ENCODE data around the gene EEPD1.
"Not testable (repeated sequence)": the region's sequence is repeated elsewhere in the genome, so short reads cannot be mapped to it uniquely, and the experiment has no call there.

EEPD1 gene

DNA sequence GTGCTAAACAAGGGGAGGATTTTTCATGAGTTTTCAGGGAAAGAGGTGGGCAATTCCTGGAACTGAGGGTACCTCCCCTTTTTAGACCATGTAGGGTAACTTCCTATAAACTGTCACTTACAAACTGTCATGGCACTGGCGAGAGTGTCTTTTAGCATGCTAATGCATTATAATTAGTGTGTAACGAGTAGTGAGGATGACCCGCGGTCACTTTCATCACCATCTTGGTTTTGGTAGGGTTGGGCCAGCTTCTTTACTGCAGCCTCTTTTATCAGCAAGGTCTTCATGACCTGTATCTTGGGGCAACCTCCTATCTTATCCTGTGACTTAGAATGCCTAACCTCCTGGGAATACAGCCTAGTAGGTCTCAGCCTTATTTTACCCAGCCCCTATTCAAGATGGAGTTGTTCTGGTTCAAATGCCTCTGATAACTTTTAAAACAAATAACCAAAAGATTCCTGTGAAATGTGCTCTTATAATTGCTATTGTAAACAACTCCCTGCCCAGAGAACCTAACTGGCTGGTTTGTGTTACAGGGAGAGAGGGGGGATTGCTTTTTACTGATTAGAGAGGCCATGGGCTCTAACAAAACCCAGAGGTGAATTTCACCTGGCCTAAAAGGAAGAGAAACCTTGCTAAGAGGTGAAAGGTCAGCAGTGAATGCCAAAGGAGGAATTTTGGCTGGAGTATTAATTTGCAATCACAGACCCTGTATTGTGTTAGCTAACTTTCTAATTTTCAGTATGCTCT lies 64.3 kb downstream of the EEPD1 start:
- no peak for FAIRE-seq

DNA sequence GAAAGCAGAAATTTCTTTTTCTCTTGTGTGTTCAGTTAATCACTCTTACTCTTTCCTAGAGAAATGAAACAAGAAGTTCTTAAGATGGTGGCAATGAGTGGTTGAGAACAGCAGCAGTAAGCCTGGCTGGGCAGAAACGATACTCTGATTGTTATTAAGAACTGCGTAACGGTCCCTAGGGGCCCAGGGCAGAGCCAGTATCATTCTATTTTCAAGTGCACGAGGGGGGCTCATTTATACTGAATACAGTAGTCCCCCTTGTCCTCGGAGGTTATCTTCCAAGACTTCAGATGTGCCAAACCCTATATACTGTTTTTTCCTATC lies 64.9 kb downstream of the EEPD1 start:
- FAIRE-seq: no peak

- no peak for FAIRE-seq
Measured at GRCh38 chr7:36219429-36219828, 66.4 kb downstream of the EEPD1 start.

GRCh38 chr7:36223851-36224250 lies 70.8 kb downstream of the EEPD1 start:
- no peak for FAIRE-seq

GRCh38 chr7:36224934-36225858 lies 72.1 kb downstream of the EEPD1 start:
- FAIRE-seq: no peak

GRCh38 chr7:36226151-36226550 lies 73.1 kb downstream of the EEPD1 start:
- no peak for FAIRE-seq

- FAIRE-seq: no peak
Measured at GRCh38 chr7:36227223-36227622, 74.2 kb downstream of the EEPD1 start.

GRCh38 chr7:36228039-36228438 lies 75.0 kb downstream of the EEPD1 start:
- no peak for FAIRE-seq

- FAIRE-seq: no peak
Measured at GRCh38 chr7:36231406-36231805, 78.4 kb downstream of the EEPD1 start.

DNA sequence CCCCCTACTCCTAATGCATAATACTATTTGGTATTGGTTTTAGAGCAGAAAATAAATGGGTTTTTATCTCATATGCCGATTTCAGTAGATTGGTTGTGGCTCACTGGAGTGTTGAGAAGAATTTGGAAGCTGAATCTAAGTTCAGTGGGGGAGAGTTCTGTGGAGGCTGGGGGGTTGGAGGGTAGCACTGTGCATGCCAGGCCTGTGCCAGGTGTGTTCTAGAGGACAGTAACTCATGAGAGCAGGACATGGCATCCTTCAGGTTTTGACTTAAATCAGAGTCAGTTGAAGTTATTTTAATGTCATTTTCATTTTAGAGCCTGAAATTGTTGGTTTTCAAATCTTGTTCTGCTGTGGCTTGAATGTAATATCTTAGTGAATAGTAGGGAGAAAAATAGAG lies 79.5 kb downstream of the EEPD1 start:
- FAIRE-seq: no peak

GRCh38 chr7:36232971-36233550 lies 80.0 kb downstream of the EEPD1 start:
- FAIRE-seq: no peak

- FAIRE-seq: no peak
Measured at GRCh38 chr7:36236073-36236472, 83.0 kb downstream of the EEPD1 start.

GRCh38 chr7:36238138-36238537 lies 85.1 kb downstream of the EEPD1 start:
- no peak for FAIRE-seq

- FAIRE-seq: not testable (repeated sequence)
Measured at GRCh38 chr7:36243356-36243755, 90.3 kb downstream of the EEPD1 start.

GRCh38 chr7:36244001-36244400 lies 90.9 kb downstream of the EEPD1 start:
- FAIRE-seq: not testable (repeated sequence)

DNA sequence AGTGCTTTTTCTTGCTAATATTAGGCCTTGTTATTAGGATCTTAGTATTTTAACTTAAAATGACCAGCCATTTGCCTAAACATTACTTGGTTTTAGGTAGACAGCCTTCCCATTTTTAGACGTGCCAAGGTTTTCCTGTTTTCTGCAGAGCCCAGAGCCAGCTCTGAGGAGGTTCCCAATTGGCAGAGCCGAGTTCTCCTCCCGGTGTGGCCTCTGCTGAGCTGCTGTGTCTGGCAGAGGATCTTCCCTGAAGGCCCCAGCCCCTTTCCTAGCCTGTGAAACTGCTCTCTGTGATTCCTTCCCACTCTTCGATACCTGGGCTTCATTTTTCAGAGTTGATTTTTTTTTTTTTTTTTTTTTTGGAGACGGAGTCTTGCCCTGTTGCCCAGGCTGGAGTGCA lies 91.4 kb downstream of the EEPD1 start:
- no peak for FAIRE-seq

DNA sequence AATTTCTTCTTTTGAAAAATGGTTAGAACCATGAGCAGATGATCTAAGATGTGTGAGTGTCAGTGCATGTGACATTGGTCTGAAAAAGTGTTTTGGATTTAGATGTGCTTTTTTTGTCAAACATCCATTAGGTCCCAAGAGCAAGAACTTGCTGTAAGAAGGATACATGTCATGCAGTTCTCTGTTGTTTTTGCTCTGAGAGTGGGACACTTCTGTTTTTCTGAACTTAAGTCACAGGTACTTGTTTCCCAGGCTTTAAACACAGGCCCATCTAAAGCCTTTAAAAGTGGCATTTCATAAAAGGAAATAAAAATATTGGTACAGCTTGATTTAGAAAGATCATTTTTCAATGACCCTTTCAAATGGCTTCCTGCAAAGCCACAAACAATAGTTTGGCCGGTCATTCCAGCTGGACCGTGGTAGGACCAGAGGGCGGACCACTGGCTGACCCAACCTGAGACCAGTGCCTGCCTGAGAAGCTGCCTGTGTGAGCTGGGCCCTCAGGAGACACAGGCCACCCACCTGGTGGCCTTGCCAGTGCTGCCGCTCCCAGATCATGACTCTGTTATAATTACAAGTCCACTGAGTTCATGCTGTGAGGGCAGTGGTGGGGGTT lies 92.7 kb downstream of the EEPD1 start:
- FAIRE-seq: no peak

- no peak for FAIRE-seq
Measured at GRCh38 chr7:36249091-36249490, 96.0 kb downstream of the EEPD1 start.

- no peak for FAIRE-seq
Measured at GRCh38 chr7:36253699-36254098, 100.6 kb downstream of the EEPD1 start.

GRCh38 chr7:36258510-36259259 lies 105.6 kb downstream of the EEPD1 start:
- not testable (repeated sequence) for FAIRE-seq

DNA sequence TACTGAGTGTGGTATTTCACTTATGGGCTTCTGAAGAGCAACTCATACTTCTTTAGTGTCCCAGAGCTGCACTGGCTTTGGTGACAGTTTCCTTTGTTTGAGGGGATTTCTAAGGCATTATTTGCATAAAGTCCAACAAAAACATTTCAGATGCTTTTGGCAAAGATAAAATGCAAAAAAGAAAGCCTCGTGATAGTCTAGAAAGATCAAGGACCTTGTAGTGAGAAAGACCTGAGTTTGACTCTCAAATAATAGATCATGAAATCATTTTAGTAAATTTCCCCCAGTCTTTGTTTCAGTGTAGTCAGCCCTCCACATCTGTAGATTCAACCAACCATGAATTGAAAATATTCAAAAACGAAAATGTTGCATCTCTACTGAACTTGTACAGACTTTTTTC lies 107.4 kb downstream of the EEPD1 start:
- no peak for FAIRE-seq

- FAIRE-seq: no peak
Measured at GRCh38 chr7:36261019-36261754, 108.1 kb downstream of the EEPD1 start.
